ENCODE measurements around the gene COBL. TPM values are rescaled to one million over a fixed set of nuclear protein-coding genes. Genes with fewer than 3 reads are reported as not detected.

Gene COBL
- polyA plus RNA-seq, 1 donor from 2014 or later: not detected

- Mint-ChIP-seq H3K4me3 (no peak overlapping the region), H3K27ac (no peak overlapping the region), H3K4me1 (peaks cover 0 to 1% (median 0%) of the 10 kb centered on the region in 3 donors), H3K9me3 (peaks cover 0 to 3% (median 0%) of the 10 kb centered on the region in 3 donors), H3K36me3 (no peaks in the 10 kb centered on the region), H3K27me3 (no peaks in the 10 kb centered on the region)
Observed at GRCh38 chr7:51263631-51264484, 52.8 kb downstream of the COBL start.

GRCh38 chr7:51262796-51263531, 53.6 kb downstream of the COBL start:
- no peaks in the 10 kb centered on the region for H3K27me3 Mint-ChIP-seq
- H3K9me3 Mint-ChIP-seq: peaks cover 0 to 3% (median 0%) of the 10 kb centered on the region in 3 donors
- H3K4me3 Mint-ChIP-seq: peak overlapping the region in 1 of 4 donors; percentile 17
- no peaks in the 10 kb centered on the region for H3K36me3 Mint-ChIP-seq
- no peaks in the 10 kb centered on the region for H3K4me1 Mint-ChIP-seq
- no peak overlapping the region for H3K27ac Mint-ChIP-seq

DNA sequence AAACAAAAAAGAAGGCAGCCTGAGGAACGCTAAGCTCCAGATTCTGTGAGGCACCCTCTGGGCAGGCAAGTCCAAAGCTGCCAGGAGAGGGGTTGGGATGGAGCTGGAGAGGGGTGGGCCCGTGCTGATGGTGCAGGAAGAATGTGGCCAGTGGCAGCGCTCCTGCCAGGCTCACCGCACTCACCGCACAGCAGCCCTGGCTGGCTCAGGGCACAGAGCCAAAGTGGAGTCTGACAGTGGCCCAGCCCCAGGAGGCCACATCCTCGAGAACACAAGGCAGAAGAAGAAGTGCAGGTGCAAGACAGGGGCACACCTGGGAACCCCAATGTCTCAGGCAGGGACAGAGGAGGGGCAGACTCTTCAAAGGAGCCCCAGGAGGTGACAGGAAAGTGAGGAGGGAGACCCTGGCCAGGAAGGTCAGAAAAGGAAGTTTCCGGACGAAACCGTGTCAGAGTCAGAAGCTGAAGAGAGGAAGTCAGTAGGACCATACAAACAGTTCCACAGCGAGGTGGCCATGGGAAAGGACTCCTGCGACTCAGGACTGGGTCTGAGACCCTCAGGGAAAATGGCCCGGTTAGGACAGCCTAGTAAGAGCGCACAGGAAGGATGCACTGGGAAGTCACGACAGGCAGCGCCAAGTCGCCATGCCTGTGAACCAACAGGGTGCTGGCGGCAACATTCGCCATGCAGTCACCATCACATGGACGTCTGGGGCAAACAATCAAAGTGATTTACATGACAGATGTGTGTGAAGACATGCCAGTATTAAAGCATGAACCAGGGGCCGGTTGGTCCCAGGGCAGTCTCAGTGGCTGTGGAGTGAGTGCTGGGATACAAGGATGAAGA, 54.4 kb downstream of the COBL start:
- no peaks in the 10 kb centered on the region for H3K4me1 Mint-ChIP-seq
- peaks cover under 1% of the 10 kb centered on the region for H3K27me3 Mint-ChIP-seq
- peaks cover 0 to 3% (median 0%) of the 10 kb centered on the region in 3 donors for H3K9me3 Mint-ChIP-seq
- no peak overlapping the region for H3K27ac Mint-ChIP-seq
- H3K4me3 Mint-ChIP-seq: no peak overlapping the region
- H3K36me3 Mint-ChIP-seq: no peaks in the 10 kb centered on the region

DNA sequence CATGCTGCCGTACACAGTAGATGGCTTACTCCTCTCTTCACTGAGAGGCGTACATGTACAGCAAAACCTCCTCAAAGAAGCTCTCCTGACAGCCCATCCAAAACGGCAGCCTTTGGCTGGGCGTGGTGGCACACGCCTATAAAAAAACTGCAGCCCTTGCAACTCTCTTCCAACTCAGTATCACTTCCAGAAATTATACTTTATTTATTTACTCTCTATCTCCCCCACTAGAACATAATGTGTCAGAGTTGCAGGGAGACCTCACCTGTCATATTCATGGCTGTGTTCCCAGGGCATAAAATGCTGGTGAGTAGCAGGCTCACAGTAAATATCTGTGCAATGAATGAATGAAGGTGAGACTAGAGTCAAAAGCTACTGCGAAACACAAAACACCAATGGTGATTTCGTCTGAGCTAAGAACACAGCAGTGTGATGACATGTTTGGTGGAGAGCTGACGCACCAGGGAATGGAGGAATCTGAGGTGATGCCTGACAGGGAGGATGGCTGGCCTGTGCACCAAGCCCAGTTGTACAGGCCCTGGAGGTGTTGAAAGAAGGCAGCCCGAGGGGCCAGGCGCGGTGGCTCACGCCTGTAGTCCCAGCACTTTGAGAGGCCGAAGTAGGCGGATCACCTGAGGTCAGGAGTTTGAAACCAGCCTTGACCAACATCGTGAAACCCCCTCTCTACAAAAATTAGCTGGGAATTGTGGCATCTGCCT, 55.3 kb downstream of the COBL start:
- Mint-ChIP-seq H3K36me3 (no peaks in the 10 kb centered on the region), H3K4me3 (no peak overlapping the region), H3K27me3 (peaks cover 2% of the 10 kb centered on the region), H3K4me1 (no peaks in the 10 kb centered on the region), H3K27ac (no peak overlapping the region), H3K9me3 (peaks cover 0 to 3% (median 0%) of the 10 kb centered on the region in 3 donors)

GRCh38 chr7:51260516-51260915, 56.1 kb downstream of the COBL start:
- peaks cover 2% of the 10 kb centered on the region for H3K27me3 Mint-ChIP-seq
- H3K36me3 Mint-ChIP-seq: no peaks in the 10 kb centered on the region
- H3K27ac Mint-ChIP-seq: no peak overlapping the region
- peaks cover 0 to 3% (median 0%) of the 10 kb centered on the region in 3 donors for H3K9me3 Mint-ChIP-seq
- H3K4me1 Mint-ChIP-seq: no peaks in the 10 kb centered on the region
- no peak overlapping the region for H3K4me3 Mint-ChIP-seq

DNA sequence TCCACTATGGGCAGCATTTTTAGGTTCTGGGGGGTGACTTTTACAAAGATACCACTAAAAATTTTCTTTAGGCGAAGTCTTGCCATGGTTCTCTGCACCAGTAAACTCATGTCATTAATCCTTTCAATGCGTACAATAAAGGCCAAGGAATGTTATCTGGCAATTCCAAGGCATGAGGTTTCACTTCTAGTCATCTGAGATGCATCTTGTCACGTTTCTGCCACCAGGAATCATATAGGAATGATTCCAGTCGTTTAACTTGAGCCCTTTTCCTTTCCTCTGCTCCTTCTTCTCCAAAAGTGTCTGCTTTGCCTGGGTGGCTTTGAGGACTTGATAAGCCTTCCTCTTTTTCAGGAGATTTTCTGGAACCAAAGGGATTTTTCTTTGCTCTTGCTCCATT, 56.8 kb downstream of the COBL start:
- Mint-ChIP-seq H3K27ac (no peak overlapping the region), H3K36me3 (no peaks in the 10 kb centered on the region), H3K4me3 (no peak overlapping the region), H3K27me3 (peaks cover 2% of the 10 kb centered on the region), H3K4me1 (no peaks in the 10 kb centered on the region), H3K9me3 (peaks cover 0 to 3% (median 0%) of the 10 kb centered on the region in 3 donors)

DNA sequence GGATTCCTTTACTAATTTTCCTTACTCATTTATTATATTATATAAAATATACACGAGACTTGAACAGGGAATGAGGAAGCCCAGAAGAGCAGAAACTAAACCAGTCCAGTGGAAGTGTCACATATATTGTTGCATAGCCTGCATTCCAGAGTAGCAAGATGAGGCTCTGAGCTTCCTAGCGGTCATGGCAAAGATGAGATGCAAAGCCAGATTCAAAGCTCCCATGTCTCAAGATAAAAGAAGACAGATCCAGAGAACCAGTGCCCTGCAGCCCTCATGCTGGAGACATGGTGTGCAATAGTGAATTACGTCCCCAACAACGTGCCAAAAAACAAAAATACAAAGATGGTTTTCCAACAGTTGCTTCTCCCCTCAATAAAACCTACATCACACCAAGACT, 59.7 kb downstream of the COBL start:
- peaks cover 2% of the 10 kb centered on the region for H3K36me3 Mint-ChIP-seq
- peaks cover 2% of the 10 kb centered on the region for H3K27me3 Mint-ChIP-seq
- H3K4me1 Mint-ChIP-seq: no peaks in the 10 kb centered on the region
- no peaks in the 10 kb centered on the region for H3K9me3 Mint-ChIP-seq
- no peak overlapping the region for H3K27ac Mint-ChIP-seq
- no peak overlapping the region for H3K4me3 Mint-ChIP-seq

GRCh38 chr7:51256209-51256781, 60.3 kb downstream of the COBL start:
- Mint-ChIP-seq H3K4me1 (no peaks in the 10 kb centered on the region), H3K27me3 (peaks cover 2% of the 10 kb centered on the region), H3K9me3 (no peaks in the 10 kb centered on the region), H3K36me3 (peaks cover 2% of the 10 kb centered on the region), H3K27ac (no peak overlapping the region), H3K4me3 (no peak overlapping the region)

GRCh38 chr7:51255536-51256208, 60.9 kb downstream of the COBL start:
- no peaks in the 10 kb centered on the region for H3K9me3 Mint-ChIP-seq
- no peak overlapping the region for H3K27ac Mint-ChIP-seq
- H3K36me3 Mint-ChIP-seq: peaks cover 2% of the 10 kb centered on the region
- H3K4me3 Mint-ChIP-seq: no peak overlapping the region
- H3K27me3 Mint-ChIP-seq: peaks cover 2% of the 10 kb centered on the region
- H3K4me1 Mint-ChIP-seq: no peaks in the 10 kb centered on the region

DNA sequence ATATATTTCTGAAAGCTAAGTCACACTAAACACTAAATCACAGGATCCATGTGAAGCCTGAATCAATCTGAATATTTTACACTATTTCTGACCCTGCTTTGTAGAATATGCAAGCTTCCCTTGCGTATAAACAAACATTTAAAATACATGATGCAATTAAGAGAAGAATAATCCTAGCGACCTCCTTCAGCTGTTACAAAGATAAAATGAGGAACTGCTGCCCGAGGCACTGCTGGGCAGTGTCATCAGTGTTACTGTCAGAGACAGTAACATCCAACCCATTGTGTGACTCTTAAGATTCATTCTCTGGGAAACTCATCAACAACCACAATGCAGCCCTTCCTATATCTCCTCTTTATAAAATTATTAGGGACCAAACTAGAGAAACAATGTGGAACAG, 61.6 kb downstream of the COBL start:
- Mint-ChIP-seq H3K9me3 (no peaks in the 10 kb centered on the region), H3K27me3 (peaks cover 2% of the 10 kb centered on the region), H3K4me1 (no peaks in the 10 kb centered on the region), H3K27ac (no peak overlapping the region), H3K36me3 (peaks cover 2% of the 10 kb centered on the region), H3K4me3 (no peak overlapping the region)

DNA sequence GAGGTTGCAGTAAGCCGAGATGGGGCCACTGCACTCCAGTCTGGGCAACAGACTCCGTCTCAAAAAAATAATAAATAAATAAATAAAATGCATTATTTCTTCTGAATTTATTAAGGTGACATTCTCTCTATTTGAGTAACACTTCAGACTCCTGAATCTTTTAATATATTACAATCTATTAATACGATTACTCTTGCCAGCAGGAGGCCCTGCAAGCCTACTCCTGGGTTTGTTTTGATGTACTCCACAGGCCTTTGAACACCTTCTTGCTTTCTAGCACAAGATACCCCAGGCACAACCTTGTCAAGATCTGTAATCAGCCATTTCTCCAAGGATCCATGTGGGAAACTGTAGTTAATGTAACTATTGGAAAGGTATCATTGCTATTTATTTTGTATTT, 63.5 kb downstream of the COBL start:
- no peak overlapping the region for H3K27ac Mint-ChIP-seq

GRCh38 chr7:51251290-51251689, 65.3 kb downstream of the COBL start:
- Mint-ChIP-seq H3K36me3 (peaks cover 4% of the 10 kb centered on the region), H3K4me1 (no peaks in the 10 kb centered on the region), H3K9me3 (no peaks in the 10 kb centered on the region), H3K27ac (no peak overlapping the region), H3K4me3 (no peak overlapping the region), H3K27me3 (no peaks in the 10 kb centered on the region)

More for the DNA sequence above, 63.5 kb downstream of the COBL start:
- H3K27me3 Mint-ChIP-seq: peaks cover 2% of the 10 kb centered on the region
- H3K36me3 Mint-ChIP-seq: peaks cover 2% of the 10 kb centered on the region
- no peaks in the 10 kb centered on the region for H3K9me3 Mint-ChIP-seq
- H3K4me3 Mint-ChIP-seq: no peak overlapping the region
- H3K4me1 Mint-ChIP-seq: no peaks in the 10 kb centered on the region

DNA sequence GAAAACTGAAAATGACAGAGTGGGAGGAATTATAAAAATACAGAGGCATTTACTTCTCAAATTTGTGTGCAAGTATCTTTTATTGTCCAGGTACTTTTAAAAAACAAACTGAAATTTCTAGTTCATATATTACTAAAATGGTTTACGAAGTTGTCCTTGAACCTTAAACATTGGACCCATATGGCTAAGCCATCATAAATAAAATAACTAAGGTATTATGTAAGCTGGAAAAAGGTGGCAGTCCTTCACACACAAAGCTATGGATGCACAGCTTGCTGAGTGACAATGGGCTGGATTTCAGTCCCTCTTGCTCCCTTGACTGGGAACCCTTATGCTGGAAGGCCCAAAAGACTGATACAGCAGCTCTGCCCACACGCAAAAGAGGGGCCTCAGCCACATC, 66.1 kb downstream of the COBL start:
- Mint-ChIP-seq H3K27me3 (no peaks in the 10 kb centered on the region), H3K4me1 (no peaks in the 10 kb centered on the region), H3K4me3 (no peak overlapping the region), H3K36me3 (peaks cover 4% of the 10 kb centered on the region), H3K9me3 (no peaks in the 10 kb centered on the region), H3K27ac (no peak overlapping the region)

- H3K27me3 Mint-ChIP-seq: peaks cover 1% of the 10 kb centered on the region
- H3K4me3 Mint-ChIP-seq: no peak overlapping the region
- H3K9me3 Mint-ChIP-seq: no peaks in the 10 kb centered on the region
- H3K4me1 Mint-ChIP-seq: no peaks in the 10 kb centered on the region
- H3K36me3 Mint-ChIP-seq: peaks cover 4% of the 10 kb centered on the region
- no peak overlapping the region for H3K27ac Mint-ChIP-seq
Observed at GRCh38 chr7:51249991-51250390, 66.6 kb downstream of the COBL start.
